ENCODE results near the gene TMEM214. TPM values are rescaled to one million over a fixed set of nuclear protein-coding genes. Genes with fewer than 3 reads are reported as not detected.

TMEM214 gene
- total RNA-seq, 1 experiment from 2014 or later: 55.3 TPM

DNA sequence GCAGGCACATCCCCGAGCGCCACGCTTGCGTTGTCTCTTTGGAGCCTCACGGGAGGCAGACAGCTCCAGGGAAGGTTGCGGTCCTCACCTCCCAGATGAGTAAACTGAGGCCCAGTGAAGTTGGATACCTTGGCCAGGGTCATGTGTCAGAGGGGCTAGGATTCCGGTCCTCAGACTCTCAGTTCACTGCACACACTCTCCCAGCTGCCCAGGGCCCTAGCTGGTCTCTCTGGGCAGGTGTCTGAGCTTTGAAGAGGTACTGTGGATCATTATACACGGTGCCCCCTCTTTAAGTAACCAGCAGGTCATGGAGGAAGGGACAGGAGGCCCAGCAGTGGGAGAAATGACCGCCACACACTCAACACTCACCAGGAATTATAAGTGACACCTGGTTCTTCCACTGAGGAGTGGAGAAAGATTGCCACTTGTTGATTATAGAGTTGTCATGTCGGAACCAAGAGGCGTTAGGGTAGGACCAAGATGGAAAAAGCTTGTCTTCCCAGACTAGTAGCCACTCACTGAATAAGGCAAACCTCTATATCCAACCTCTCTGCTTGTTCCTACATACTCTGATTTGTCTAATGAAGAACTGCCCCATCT, 588 bp downstream of the TMEM214 start:
- Histone ChIP-seq H3K56ac (ENCODE audit: insufficient read length, low read depth, low read length) (no peak overlapping the region), H2BK12ac (ENCODE audit: insufficient read length, low read depth, low read length) (no peak overlapping the region), H3K23me2 (ENCODE audit: insufficient read length, low read depth, low read length, poor library complexity, severe bottlenecking) (peaks cover 7% of the 10 kb centered on the region), H4K91ac (ENCODE audit: insufficient read length, low read depth, low read length) (no peak overlapping the region), H3K18ac (ENCODE audit: insufficient read length, low read depth, low read length) (no peak overlapping the region), H2BK20ac (ENCODE audit: low read depth, low read length, poor library complexity, severe bottlenecking) (no peak overlapping the region), H3K79me2 (ENCODE audit: insufficient read depth, low read length) (no peaks in the 10 kb centered on the region), H3K79me1 (ENCODE audit: insufficient read depth, low read depth, low read length, poor library complexity, severe bottlenecking) (no peaks in the 10 kb centered on the region), H3K4me1 (ENCODE audit: insufficient read depth, low read length) (no peaks in the 10 kb centered on the region), H3K27me3 (ENCODE audit: insufficient read depth, low read length) (no peaks in the 10 kb centered on the region), H3K4me2 (ENCODE audit: insufficient read depth, insufficient read length, low read length) (peak overlapping the region; percentile 80), H4K8ac (replicated peaks; ENCODE audit: insufficient read length, low read depth, low read length) (no peak overlapping the region), H3K9ac (ENCODE audit: extremely low read depth, insufficient read length, low read length) (peak overlapping the region; percentile 53), H2AK5ac (ENCODE audit: insufficient read length, low read length) (no peak overlapping the region), H2AFZ (ENCODE audit: low read length) (no peak overlapping the region), H3K9me3 (ENCODE audit: control insufficient read depth, low read depth, low read length) (no peaks in the 10 kb centered on the region), H3K4ac (ENCODE audit: low read depth, low read length) (no peak overlapping the region), H2BK15ac (ENCODE audit: low read depth, low read length) (no peak overlapping the region), H3T11ph (ENCODE audit: low read length) (no peak overlapping the region), H4K5ac (ENCODE audit: insufficient read length, low read depth, low read length) (no peak overlapping the region), H3K14ac (ENCODE audit: insufficient read depth, low read length) (no peak overlapping the region), H2BK5ac (ENCODE audit: insufficient read length, low read length) (no peak overlapping the region), H2BK120ac (ENCODE audit: low read depth, low read length, poor library complexity, severe bottlenecking) (no peak overlapping the region), H3K27ac (ENCODE audit: insufficient read length, low read depth, low read length) (no peak overlapping the region), H3K23ac (ENCODE audit: insufficient read length, low read depth, low read length) (no peak overlapping the region), H4K20me1 (ENCODE audit: control insufficient read depth, insufficient read depth, insufficient read length) (peaks cover 4% of the 10 kb centered on the region)
- DNase-seq: no peak
- Mint-ChIP-seq H3K4me3 (peak overlapping the region; percentile 94 to 97), H3K27ac (no peak overlapping the region), H3K27me3 (ENCODE audit: low read depth) (no peaks in the 10 kb centered on the region), H3K4me1 (peaks cover 12 to 17% of the 10 kb centered on the region in 2 experiments), H3K9me3 (no peaks in the 10 kb centered on the region), H3K36me3 (ENCODE audit: insufficient read depth in 1 of 3, low read depth in 3 of 3) (peaks cover 13 to 52% (median 51%) of the 10 kb centered on the region in 3 experiments; a peak in 6 of 7 replicates)
- WGBS (ENCODE audit: extremely low coverage, insufficient read length, low lambda C conversion rate): no CpG with 5 or more reads among the region's 11 CpGs
- TF ChIP-seq, protein P1, sequence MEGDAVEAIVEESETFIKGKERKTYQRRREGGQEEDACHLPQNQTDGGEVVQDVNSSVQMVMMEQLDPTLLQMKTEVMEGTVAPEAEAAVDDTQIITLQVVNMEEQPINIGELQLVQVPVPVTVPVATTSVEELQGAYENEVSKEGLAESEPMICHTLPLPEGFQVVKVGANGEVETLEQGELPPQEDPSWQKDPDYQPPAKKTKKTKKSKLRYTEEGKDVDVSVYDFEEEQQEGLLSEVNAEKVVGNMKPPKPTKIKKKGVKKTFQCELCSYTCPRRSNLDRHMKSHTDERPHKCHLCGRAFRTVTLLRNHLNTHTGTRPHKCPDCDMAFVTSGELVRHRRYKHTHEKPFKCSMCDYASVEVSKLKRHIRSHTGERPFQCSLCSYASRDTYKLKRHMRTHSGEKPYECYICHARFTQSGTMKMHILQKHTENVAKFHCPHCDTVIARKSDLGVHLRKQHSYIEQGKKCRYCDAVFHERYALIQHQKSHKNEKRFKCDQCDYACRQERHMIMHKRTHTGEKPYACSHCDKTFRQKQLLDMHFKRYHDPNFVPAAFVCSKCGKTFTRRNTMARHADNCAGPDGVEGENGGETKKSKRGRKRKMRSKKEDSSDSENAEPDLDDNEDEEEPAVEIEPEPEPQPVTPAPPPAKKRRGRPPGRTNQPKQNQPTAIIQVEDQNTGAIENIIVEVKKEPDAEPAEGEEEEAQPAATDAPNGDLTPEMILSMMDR (conservative IDR thresholded peaks at IDR 0.05): no peak
